Activated CD4-positive, alpha-beta T cell treated with anti-CD3 and anti-CD28 coated beads, Interleukin-2, amount 50 U/mL, for 24 hours (primary cell): ENCODE results near the gene COG6.
A peak's percentile ranks its signal among the peaks of the same experiment; 100 is the strongest.

ENCODE experiments used
- DNase-seq, 2 donors: peaks; one replicate each; pipeline ENCODE4 v3.0.0-alpha.2; 2020; ENCODE audit warnings: low read depth in 1 of 2, low spot score in 1 of 2

COG6 gene

DNA sequence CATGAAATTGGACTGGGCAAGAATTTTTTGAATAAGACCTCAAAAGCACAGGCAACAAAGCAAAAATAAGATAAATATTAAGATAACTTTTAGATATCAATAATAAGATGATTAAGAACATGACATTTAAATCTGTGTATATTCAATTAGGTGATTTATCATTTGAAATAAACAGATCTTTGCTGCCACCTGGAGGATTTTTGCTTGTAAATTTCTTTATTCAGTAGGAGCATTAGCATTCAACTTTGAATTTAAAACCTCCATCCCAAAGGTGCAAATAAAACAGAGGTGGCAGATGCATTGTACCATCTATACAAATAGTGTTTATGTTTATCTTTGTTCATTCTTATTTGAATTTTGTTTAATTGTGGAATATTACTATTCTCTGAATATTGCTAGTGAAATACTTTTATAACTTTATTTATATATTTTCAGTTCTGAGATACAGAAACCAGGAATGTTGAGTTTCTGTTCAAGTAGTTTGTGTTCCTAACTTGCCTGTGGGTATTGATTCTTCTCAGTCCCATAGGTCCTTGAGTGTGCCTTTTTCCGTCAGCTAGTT, 20.9 kb downstream of the COG6 start:
- peak in 1 of 2 donors; percentile 32 for DNase-seq

DNA sequence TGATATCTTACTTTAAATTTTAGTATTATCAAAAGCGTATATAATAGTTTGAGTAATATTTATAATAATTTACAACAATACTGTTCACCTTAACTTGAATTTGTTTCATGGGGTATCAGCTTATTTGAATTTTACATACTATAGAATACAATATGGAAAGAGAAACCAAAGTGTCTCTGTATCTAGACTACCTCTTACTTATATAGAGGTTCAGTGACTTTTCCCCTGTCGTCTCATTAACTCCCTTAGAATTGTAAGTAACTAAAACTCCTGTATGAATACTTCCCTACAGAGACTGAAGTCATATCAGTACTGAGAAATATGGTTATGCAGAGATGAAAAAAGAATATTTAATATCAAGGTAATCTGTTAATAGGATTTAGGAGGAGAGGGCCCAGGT, 26.8 kb downstream of the COG6 start:
- no peak for DNase-seq

GRCh38 chr13:39682788-39683187, 27.3 kb downstream of the COG6 start:
- no peak for DNase-seq

GRCh38 chr13:39684531-39685137, 29.2 kb downstream of the COG6 start:
- DNase-seq, result no peak

GRCh38 chr13:39685652-39686051, 30.2 kb downstream of the COG6 start:
- DNase-seq, result no peak

GRCh38 chr13:39688278-39688677, 32.8 kb downstream of the COG6 start:
- no peak for DNase-seq

GRCh38 chr13:39688699-39689405, 33.4 kb downstream of the COG6 start:
- DNase-seq, result no peak

DNA sequence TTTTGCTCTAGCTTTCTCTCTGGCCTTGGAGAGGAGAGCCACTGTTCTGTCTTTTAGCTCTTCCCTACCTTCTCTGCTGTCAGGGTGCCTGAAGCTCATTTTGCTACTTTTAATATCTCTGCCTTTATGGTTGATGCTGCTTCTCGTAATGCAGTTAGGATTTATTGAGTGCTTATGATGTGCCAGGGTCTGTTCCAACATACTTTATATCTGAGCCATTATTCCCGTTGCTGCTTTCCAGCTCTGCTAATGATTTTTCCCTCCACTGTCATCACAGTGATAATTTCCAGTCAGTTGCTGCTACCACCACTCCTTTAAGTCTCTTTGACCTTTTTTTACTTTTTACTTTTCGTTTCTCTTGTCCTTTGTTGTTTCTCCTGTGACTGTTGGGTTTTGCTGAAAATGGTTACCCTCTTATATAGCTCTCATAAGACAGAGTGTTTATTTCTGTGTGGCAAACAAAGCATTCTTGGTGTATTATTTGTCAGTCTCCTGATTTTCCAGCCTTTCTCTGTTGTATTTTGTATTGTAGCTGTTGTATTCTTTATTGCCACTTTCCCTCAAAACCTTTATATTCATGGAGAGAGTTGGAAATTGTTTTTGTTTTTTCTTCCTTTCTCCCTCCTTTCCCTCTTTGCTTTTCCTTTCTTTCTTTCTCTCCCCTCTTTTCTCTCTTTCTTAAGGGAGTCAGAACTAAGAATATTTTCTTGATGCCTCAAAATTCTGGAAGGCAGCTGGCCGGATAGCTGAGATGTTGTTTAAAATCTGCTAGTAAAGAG, 37.4 kb downstream of the COG6 start:
- no peak for DNase-seq

DNA sequence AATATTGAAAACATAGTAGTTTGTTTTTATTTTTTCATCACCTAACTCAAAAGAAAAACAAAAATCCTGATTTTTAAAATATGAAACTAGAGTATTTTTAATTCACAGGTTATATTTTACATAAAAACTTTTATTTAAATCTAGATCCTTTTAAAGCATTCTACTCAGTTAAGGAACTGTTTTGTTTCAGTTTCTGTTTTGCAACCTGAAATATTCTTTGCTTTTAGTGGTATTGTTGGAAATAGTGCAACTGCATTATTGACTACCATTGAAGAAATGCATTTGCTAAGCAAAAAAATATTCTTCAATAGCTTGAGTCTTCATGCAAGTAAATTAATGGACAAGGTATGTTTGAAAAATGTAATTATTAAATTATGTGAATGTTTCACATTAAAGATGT, 43.8 kb downstream of the COG6 start:
- DNase-seq, result no peak

- no peak for DNase-seq
Measured at GRCh38 chr13:39712626-39713025, 57.2 kb downstream of the COG6 start.

DNA sequence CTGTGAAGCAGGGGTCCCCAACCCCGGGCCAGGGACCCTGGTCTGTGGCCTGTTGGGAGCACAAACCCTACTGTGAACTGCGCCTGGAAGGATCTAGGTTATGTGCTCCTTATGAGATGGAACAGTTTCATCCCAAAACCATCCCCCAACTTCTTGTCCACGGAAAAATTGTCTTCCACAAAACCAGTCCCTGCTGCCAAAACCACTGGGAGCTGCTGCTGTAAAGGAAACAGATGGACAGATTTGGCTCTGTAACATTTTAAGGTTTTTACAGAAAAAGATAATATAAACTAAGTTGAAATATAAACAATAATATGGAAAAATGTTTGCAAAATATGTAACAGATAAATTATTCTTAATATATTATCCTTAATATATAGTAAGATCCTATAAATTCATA, 73.7 kb downstream of the COG6 start:
- no peak for DNase-seq

- no peak for DNase-seq
Measured at GRCh38 chr13:39734952-39735351, 79.5 kb downstream of the COG6 start.

DNA sequence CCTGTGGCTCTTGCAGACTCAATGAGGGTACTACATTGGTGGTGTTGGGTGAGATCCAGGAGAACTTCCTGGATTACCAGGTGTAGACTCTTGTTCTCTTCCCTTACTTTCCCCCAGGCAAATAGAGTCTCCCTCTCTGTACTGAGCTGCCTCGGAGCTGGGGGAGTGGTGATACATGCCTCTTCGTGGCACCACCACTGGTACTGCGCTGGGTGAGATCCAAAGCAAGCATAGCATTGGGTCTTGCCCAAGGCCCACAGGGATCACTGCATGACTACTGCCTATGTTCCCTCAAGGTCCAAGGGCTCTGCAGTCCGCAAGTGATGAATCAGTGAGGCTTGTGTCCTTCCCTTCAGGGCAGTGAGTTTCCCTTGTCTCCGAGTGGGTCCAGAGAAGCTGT, 81.6 kb downstream of the COG6 start:
- DNase-seq, result no peak

GRCh38 chr13:39740761-39741160, 85.3 kb downstream of the COG6 start:
- no peak for DNase-seq

DNA sequence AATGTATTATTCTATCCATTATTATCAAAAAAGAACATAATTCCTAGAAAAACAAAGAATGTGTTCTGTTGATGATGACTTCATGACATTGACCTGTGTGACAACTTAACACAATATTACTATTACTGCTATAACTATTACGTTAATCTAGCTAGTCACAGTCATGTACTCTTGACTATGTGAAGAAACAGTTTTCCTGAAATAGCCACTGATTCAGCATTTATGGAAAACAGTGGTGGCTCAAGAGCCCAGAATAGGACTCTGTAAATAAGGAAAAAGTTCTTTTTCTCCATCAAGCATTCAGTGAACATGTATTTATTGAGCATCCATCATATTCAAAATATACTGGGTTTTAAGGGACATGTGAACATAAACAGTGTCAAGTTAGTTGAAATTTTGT, 93.5 kb downstream of the COG6 start:
- DNase-seq, result no peak

DNA sequence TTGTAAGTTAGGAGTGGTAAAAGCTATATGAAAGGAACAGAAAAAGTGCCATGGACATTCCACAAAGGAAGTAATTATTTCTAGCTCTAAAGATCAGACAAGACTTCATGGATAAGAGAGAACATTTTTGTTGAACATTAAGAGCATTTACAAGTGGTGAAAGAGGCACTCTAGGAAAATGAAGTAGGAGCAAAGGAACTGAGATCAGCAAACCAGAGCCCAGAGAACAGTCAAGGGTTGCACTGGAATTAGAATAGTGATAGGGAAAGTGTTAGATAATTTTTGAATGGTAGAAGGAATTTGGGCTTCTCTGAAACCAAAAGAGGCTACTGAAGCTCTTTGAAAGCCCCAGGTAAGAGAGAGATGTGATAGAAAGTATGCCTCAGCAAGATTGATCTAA, 94.1 kb downstream of the COG6 start:
- no peak for DNase-seq

DNA sequence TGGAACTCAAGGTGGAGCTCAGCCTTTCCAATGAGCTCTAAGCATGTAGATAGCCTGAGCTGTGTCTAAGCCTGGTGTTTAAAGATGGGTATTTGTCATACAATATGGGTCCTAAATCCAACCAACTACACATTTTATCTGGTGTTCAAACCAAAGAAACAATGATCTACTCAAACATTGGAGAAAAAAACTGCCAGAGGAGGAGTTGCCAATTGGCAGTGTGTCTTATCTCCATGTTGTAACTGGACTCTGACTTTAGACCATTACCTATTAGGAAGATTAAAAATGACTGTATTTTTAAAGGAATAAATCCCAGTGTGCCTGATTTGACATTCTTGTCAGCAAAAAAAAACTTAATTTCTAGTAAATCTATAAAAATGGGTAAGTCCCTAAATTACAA, 96.3 kb downstream of the COG6 start:
- no peak for DNase-seq

DNA sequence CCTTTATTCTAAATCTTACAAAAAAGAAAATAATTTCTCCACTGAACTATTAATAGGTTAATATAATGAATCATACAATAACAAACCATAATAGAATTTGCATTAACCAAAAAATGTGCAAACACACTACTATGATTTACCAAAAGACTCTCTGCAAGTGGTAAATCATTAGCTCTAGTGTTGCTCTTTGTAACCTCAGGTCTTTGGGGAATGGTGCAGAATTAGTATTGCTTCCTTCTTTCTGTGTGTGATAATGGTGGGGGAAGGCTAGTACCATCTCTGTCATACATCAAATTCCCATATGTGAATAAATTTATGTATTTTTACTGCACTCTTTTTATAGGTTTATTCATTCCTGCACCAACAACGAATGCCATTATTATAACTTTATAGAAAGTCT, 105.1 kb downstream of the COG6 start:
- DNase-seq, result no peak

GRCh38 chr13:39765801-39766463, 110.5 kb downstream of the COG6 start:
- DNase-seq, result no peak

DNA sequence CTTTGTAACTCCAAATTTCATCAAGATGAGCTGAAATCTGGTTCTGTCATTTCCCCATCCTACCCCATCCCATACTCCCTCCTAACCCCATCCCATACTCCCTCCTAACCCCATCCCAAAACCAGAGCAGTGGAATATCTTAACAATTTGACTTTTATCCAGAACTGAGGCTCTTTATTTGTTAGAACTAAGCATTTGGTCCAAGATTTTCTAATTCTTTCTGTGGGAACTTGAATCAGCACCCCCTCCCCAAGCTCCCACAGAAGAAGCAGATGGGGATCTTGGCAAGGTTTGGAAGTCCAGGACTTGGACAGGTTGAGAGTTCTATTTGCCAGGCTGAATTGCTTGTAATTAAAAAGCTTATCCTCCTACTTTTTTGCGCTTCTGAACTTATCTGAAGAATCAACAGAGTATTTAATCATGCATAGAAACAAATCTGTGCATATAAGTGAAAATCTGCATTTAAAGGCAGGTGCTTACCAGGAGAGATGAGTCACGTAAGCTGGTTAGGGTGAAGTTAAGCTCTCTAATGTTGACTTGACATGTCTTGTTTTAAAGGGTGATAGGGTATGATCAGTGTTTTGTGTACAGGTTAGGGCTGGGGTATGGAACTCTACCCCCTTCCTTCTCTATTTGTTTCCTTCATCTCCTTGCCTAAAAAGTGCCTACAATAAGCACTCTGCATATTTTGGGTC, 111.1 kb downstream of the COG6 start:
- no peak for DNase-seq
